Stimulated activated CD8-positive, alpha-beta memory T cell treated with anti-CD3 and anti-CD28 coated beads, Interleukin-15, amount 100 ng/mL, for 4 hours (primary cell): Measurements from ENCODE around the gene GATAD2A.
A peak's percentile ranks its signal among the peaks of the same experiment; 100 is the strongest.

Source experiments
- DNase-seq, 2 donors: peaks; one replicate each; pipeline ENCODE4 v3.0.0-alpha.2; 2020; ENCODE audit warnings: low read depth in 2 of 2

GATAD2A gene

GRCh38 chr19:19420570-19421298, 15.3 kb downstream of the GATAD2A start:
- DNase-seq = peak in 1 of 2 donors; percentile 28

- DNase-seq = no peak
These were observed 15.8 kb downstream of the GATAD2A start for GRCh38 chr19:19421299-19421696.

GRCh38 chr19:19422156-19422555, 16.7 kb downstream of the GATAD2A start:
- no peak for DNase-seq

GRCh38 chr19:19423322-19423721, 17.8 kb downstream of the GATAD2A start:
- DNase-seq = no peak

GRCh38 chr19:19425170-19425875, 19.8 kb downstream of the GATAD2A start:
- DNase-seq = no peak

GRCh38 chr19:19426216-19426615, 20.7 kb downstream of the GATAD2A start:
- DNase-seq = no peak

- DNase-seq = no peak
These were observed 21.3 kb downstream of the GATAD2A start for GRCh38 chr19:19426799-19427198.

GRCh38 chr19:19427302-19427701, 21.8 kb downstream of the GATAD2A start:
- no peak for DNase-seq

- no peak for DNase-seq
These were observed 22.5 kb downstream of the GATAD2A start for GRCh38 chr19:19427944-19428343.

GRCh38 chr19:19428746-19429145, 23.3 kb downstream of the GATAD2A start:
- no peak for DNase-seq

GRCh38 chr19:19429361-19429760, 23.9 kb downstream of the GATAD2A start:
- DNase-seq = no peak

GRCh38 chr19:19432732-19433131, 27.3 kb downstream of the GATAD2A start:
- no peak for DNase-seq

- DNase-seq = no peak
These were observed 28.3 kb downstream of the GATAD2A start for GRCh38 chr19:19433666-19434213.

- DNase-seq = no peak
These were observed 29.1 kb downstream of the GATAD2A start for GRCh38 chr19:19434483-19435045.

- no peak for DNase-seq
These were observed 30.7 kb downstream of the GATAD2A start for GRCh38 chr19:19436137-19436691.

- DNase-seq = no peak
These were observed 33.1 kb downstream of the GATAD2A start for GRCh38 chr19:19438366-19439175.

- DNase-seq = no peak
These were observed 33.7 kb downstream of the GATAD2A start for GRCh38 chr19:19439176-19439482.

- DNase-seq = no peak
These were observed 37.8 kb downstream of the GATAD2A start for GRCh38 chr19:19443283-19443682.

GRCh38 chr19:19443902-19444680, 38.6 kb downstream of the GATAD2A start:
- DNase-seq = no peak

GRCh38 chr19:19444681-19445155, 39.2 kb downstream of the GATAD2A start:
- DNase-seq = no peak

- DNase-seq = no peak
These were observed 39.8 kb downstream of the GATAD2A start for GRCh38 chr19:19445288-19445687.
